Caki2 (cell line): ENCODE results near the gene SNX5. TPM values are rescaled to one million over a fixed set of nuclear protein-coding genes. Genes with fewer than 3 reads are reported as not detected.

Source experiments
- DNase-seq: peaks from one replicate; pipeline ENCODE4 v3.0.0-alpha.2; 2015; ENCODE audit warnings: low read depth
- in situ Hi-C: cut with HindIII; loops from 2 replicates; pipeline ENCODE4 v1.10.0; 2016; ENCODE audit warnings: low sequenced_read_pairs, low pct_unique_long_range_greater_than_20kb, mixed read lengths
- total RNA-seq: library from RNA; depleted of rRNA; stranded (reverse); fragments of >200 nt; shearing (Covaris generic); gene quantifications from 2 replicates; pipeline ENCODE4 v1.2.3, GENCODE V29; 2014; ENCODE audit warnings: low replicate concordance

The SNX5 gene
- total RNA-seq, 1 experiment from 2014 or later: 132 TPM

DNA sequence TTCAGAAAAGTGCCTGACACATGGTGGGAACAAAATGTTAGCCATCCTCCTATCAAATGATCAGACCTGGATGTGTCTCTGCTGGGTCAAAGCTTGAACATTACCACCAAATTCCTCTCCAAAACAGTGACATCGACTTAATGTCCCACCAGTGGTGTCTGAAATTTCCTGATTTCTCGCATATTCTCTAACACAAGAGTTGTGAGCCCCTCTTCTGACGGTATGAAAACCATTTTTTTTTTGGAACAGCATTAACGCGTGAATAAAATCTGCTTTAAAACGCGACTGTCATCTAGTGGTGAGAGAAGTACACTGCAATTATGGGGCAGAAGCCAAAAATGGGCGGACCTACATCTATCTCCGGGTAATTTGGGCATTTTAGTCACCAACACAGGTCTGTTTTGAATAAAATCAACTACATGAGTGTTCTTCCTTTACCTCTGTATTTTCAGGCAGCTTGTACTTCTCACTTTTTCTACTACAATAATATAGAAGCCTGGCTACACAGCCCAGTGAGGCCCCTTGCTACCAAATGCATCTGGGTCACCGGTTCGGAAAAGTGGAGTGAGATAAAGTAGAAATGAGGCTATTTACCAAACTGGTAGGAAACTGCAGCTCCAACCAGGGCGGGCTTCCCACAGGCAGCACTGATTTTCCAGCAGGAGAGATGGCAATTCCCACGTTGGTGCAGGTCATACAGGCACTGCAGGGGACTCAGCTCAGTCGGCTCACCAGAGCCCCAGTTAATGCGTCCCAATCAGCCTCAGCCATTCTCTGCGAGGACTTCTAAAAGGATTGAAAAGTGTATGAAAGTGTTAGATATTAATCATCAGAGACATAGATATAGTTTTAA is 27.6 kb upstream of the SNX5 start:
- in situ Hi-C loops: no loop called here
- peak; percentile 43 for DNase-seq

- no peak for DNase-seq
- in situ Hi-C loops: no loop called here
These were observed 25.0 kb upstream of the SNX5 start for GRCh38 chr20:17993546-17993945.

- no peak for DNase-seq
- in situ Hi-C loops: no loop called here
These were observed 24.4 kb upstream of the SNX5 start for GRCh38 chr20:17992847-17993513.

DNA sequence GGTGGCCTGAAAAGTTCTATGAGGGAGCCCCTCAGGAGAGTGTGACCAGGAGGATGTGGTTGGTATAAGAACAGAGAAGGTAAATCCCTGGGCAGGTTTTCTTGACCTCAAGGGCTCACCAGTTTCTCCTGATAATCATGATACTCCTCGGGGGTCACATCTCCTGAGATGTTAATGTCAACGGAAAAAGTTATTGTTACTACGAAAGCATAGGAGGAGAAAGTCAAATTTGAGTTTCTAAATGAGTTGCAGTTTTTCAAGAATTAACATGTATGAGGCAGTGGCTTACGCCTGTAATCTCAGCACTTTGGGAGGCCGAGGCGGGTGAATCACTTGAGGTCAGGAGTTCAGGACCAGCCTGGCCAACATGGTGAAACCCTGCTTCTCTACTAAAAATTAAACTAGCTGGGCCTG is 23.6 kb upstream of the SNX5 start:
- in situ Hi-C loops: no loop called here
- no peak for DNase-seq

GRCh38 chr20:17990278-17990972 is 21.8 kb upstream of the SNX5 start:
- in situ Hi-C loops: no loop called here
- no peak for DNase-seq

GRCh38 chr20:17987988-17988387 is 19.4 kb upstream of the SNX5 start:
- no peak for DNase-seq
- in situ Hi-C loops: no loop called here

- no peak for DNase-seq
- in situ Hi-C loops: no loop called here
These were observed 16.9 kb upstream of the SNX5 start for GRCh38 chr20:17985388-17986018.

GRCh38 chr20:17976305-17976704 is 7.7 kb upstream of the SNX5 start:
- in situ Hi-C loops: no loop called here
- DNase-seq: no peak

DNA sequence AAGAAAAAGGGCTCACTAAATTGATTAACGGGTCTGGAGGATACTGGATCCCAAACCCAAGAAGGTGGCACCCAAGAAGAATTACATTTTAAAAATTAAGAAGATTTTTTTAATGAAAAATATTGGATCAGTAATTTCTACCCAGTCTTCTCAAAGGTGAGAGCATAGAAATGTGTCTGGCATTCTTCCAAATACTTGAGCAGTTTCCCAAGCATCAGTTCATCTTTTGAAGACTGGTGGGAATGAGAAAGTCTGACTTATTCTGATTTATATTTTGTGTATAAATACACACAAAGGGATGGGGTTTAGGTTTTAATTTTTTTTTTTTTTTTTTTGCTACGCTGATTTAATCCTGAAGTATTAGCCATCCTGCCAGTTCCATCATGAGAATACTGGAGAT is 3.5 kb upstream of the SNX5 start:
- no peak for DNase-seq
- in situ Hi-C loops: no loop called here

GRCh38 chr20:17971300-17972013 is 2.9 kb upstream of the SNX5 start:
- DNase-seq: peak; percentile 37
- in situ Hi-C loops: no loop called here

DNA sequence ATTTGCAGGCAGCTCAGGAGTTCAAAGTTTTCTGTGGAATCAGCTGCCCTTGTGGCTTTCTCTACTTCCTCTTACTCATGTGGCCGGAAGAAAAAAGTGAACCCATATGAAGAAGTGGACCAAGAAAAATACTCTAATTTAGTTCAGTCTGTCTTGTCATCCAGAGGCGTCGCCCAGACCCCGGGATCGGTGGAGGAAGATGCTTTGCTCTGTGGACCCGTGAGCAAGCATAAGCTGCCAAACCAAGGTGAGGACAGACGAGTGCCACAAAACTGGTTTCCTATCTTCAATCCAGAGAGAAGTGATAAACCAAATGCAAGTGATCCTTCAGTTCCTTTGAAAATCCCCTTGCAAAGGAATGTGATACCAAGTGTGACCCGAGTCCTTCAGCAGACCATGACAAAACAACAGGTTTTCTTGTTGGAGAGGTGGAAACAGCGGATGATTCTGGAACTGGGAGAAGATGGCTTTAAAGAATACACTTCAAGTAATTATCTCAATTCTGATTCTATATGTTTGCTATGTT is 1.4 kb upstream of the SNX5 start:
- in situ Hi-C loops: no loop called here
- peak; percentile 67 for DNase-seq

DNA sequence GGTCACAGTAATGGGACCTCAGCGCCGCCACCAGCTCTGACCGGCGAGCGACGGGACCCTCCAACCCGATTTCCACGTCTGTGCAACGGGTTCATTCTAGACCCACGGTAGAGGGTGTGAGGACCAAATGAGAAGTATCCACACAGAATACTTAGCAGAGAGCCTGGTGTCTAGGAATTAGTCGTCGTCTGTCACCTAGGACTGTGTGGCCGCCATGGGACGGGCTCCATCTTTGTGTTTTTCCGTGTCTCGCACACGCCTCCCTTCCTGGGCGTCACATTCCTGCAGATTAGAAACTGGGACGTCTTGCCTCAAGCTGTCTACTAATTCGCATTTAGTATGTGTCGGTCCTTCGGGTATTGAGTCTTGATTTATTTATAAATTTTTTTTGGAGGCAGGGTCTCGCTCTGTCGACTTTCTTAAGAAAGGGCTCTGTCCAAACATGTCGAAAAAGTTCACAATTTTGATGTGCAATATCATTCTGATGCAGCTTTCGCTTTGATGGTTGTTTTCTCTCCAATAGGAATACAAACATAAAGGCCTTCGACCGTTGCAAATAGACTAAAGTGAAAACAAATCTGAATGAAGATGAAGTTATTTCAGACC is 787 bp upstream of the SNX5 start:
- no peak for DNase-seq
- in situ Hi-C loops: no loop called here

- in situ Hi-C loops: no loop called here
- no peak for DNase-seq
These were observed 851 bp downstream of the SNX5 start for GRCh38 chr20:17967521-17968365.

DNA sequence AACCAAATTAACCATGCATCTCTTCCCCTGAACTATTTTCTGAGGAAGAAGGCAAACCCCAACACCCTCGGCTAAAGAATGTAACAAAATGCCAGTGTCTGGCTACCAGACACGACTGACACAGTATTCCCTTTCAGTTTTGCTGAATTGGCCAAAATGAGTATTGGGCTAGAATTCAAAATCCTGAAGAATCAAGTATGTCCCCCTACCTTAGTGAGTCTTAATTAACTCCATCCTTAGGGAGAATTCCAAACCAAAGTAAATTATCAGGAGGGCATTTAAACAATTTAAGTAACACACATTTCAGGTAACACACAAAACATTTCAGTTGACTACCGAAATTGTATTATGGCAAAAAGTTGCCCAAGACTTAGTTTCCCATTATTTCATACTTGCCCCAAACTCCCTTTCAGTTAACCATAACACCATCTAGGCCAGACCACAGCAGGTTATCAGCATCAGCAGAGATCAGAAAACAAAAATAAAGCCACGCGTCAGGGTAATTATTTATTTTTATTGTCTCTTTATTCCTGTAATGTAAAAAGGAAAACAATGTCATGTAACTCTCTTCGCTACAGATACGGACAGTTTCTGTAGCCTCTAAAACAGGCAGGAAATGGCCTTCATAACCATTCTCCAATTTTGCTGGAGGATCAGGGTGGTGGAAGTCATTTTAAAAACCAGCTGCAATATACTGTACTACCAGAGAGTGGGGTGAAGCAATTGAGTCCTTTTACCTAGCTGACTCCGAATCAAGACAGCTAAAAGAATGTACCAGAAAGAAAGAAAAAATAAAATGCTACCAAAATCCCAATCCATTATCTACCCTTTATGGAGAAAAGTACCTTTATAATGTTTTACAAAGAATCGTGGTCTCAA is 1.9 kb downstream of the SNX5 start:
- in situ Hi-C loops: no loop called here

GRCh38 chr20:17965042-17965697 is 3.4 kb downstream of the SNX5 start:
- DNase-seq: no peak
- in situ Hi-C loops: no loop called here

More for the DNA sequence above, 1.9 kb downstream of the SNX5 start:
- no peak for DNase-seq
